ENCODE data around the gene MRGPRF. TPM values are rescaled to one million over a fixed set of nuclear protein-coding genes. Genes with fewer than 3 reads are reported as not detected.

Gene MRGPRF
- total RNA-seq, 4 donors from 2014 or later: 88.9 to 213 (median 165) TPM

DNA sequence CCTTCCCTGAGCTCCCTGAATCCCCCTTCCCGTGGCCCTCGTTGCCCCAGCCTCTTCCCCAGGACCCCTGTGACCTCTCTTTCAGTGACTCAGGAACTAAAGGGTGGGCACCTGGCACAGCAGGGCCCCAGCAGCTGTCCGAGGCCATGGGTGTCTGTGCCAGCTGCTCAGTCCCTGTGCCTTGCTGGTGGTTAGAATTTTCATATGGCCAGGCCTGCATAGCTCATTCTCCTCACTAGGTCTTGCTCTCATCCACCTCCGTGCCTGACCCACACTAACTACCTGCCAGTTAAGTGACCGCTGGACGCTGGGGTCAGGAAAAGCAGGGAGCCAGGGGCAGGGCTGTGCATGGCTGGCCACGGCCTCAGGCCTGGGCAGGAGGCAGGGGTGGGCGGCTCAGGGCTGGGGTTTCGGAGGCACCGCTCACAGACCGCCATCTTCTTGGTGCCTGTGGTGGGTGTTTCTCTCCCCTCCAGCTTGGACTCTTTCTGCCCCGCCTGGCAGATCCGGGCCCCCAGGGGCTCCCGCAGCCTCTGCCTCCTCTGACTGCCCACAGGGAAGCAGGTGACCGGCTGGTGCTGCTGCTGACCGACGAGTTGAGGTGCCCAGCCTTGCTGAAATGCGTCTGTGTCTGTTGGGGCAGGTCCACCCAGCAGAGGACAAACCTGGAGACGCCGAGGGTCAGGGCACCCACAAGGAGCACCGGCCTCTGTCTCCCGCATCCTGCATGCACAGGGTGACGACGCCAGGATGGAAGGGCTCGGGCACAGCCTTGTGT, 52.6 kb downstream of the MRGPRF start:
- TF ChIP-seq EP300 (IDR thresholded peaks at IDR 0.05) (no peak), POLR2A (IDR thresholded peaks at IDR 0.05) (no peak), POLR2AphosphoS5 (IDR thresholded peaks at IDR 0.05) (no peak)
- TF ChIP-seq, protein P1, sequence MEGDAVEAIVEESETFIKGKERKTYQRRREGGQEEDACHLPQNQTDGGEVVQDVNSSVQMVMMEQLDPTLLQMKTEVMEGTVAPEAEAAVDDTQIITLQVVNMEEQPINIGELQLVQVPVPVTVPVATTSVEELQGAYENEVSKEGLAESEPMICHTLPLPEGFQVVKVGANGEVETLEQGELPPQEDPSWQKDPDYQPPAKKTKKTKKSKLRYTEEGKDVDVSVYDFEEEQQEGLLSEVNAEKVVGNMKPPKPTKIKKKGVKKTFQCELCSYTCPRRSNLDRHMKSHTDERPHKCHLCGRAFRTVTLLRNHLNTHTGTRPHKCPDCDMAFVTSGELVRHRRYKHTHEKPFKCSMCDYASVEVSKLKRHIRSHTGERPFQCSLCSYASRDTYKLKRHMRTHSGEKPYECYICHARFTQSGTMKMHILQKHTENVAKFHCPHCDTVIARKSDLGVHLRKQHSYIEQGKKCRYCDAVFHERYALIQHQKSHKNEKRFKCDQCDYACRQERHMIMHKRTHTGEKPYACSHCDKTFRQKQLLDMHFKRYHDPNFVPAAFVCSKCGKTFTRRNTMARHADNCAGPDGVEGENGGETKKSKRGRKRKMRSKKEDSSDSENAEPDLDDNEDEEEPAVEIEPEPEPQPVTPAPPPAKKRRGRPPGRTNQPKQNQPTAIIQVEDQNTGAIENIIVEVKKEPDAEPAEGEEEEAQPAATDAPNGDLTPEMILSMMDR (IDR thresholded peaks at IDR 0.05): no peak
- H3K9me3 ChIP-seq: no peaks in the 10 kb centered on the region
- 68% methylated on average over 6 of the region's 25 CpGs; no CpG with 5 or more reads in 1 of the 2 donors for WGBS, 2 donors (ENCODE audit: low coverage in 1 of 2)
- ATAC-seq: no peak
- H3K4me1 ChIP-seq: peaks cover 0 to 16% (median 10%) of the 10 kb centered on the region in 3 donors
- H3K36me3 ChIP-seq: no peaks in the 10 kb centered on the region
- H3K4me3 ChIP-seq: no peak overlapping the region
- no peaks in the 10 kb centered on the region for H3K27me3 ChIP-seq
- H3K27ac ChIP-seq: no peak overlapping the region

DNA sequence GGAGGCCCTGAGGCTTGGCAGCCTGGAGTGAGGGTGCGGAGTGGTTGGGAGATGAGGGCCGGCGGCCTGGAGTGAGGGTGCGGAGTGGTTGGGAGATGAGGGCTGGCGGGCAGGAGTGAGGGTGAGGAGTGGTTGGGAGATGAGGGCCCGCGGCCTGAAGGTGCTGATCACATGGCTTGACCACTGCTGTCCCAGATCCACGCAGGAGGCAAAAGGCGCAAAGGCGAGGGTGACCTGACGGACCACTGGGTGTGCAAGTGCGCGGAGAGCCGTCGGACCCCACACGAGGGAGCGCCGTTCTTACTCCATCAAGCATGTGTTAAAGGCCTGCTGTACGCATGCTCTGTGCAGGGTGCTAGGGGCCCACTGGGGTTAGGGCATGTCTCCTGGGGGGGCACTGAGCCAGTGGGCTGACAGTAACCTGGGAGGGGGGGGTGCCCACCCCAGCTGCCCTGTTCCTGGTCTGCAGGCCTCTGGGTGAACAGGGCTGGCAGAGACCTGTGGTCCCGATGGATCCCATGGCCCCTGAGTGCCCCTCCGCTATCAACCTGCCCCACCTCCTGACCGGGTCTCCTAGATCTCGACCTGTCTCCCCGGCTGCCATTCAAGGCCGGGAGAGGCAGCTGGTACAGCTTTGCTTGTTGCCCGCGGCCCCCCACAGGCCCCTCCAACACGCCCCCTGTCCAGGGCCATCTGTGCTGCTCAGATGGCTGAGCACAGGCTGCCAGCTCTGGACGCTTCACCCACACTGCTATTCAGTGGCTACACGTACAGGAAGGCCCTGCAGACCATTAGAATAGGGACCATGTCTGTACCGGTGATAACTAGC, 53.4 kb downstream of the MRGPRF start:
- Histone ChIP-seq H3K27ac (no peak overlapping the region), H3K4me1 (peaks cover 0 to 24% (median 16%) of the 10 kb centered on the region in 3 donors), H3K27me3 (no peaks in the 10 kb centered on the region), H3K9me3 (no peaks in the 10 kb centered on the region), H3K36me3 (no peaks in the 10 kb centered on the region), H3K4me3 (no peak overlapping the region)
- no peak for ATAC-seq
- TF ChIP-seq EP300 (IDR thresholded peaks at IDR 0.05) (no peak), POLR2AphosphoS5 (IDR thresholded peaks at IDR 0.05) (no peak), POLR2A (IDR thresholded peaks at IDR 0.05) (no peak)
- TF ChIP-seq, protein P1 (IDR thresholded peaks at IDR 0.05): no peak
- 88% methylated on average over 8 of the region's 31 CpGs; no CpG with 5 or more reads in 1 of the 2 donors for WGBS, 2 donors (ENCODE audit: low coverage in 1 of 2)

DNA sequence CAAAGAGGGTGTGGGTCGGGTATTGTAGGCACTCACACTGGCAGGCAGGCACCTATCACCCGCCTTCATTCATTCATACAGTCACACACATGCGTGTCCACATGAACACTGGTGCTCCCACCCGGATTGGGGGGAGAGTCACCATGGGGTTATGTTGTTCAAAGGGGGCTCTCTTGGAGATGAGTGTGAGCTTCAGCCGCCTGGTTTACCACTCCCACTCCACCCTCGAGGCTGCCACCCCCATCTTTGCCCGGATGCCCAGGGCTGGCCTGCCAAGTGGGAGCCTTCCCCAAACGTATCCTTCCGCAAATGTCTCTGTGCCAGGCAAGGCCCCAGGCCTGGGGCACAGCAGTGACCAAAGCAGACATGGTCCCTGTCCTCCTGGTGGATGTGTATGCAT, 54.8 kb downstream of the MRGPRF start:
- 92% methylated on average over 3 of the region's 9 CpGs; no CpG with 5 or more reads in 1 of the 2 donors for WGBS, 2 donors (ENCODE audit: low coverage in 1 of 2)
- no peaks in the 10 kb centered on the region for H3K36me3 ChIP-seq
- TF ChIP-seq, protein P1 (IDR thresholded peaks at IDR 0.05): no peak
- TF ChIP-seq EP300 (IDR thresholded peaks at IDR 0.05): no peak
- TF ChIP-seq POLR2A (IDR thresholded peaks at IDR 0.05): no peak
- no peak for TF ChIP-seq POLR2AphosphoS5 (IDR thresholded peaks at IDR 0.05)
- no peaks in the 10 kb centered on the region for H3K27me3 ChIP-seq
- ATAC-seq: no peak
- H3K4me3 ChIP-seq: no peak overlapping the region
- H3K9me3 ChIP-seq: no peaks in the 10 kb centered on the region
- H3K4me1 ChIP-seq: peaks cover 0 to 25% (median 16%) of the 10 kb centered on the region in 3 donors
- no peak overlapping the region for H3K27ac ChIP-seq

DNA sequence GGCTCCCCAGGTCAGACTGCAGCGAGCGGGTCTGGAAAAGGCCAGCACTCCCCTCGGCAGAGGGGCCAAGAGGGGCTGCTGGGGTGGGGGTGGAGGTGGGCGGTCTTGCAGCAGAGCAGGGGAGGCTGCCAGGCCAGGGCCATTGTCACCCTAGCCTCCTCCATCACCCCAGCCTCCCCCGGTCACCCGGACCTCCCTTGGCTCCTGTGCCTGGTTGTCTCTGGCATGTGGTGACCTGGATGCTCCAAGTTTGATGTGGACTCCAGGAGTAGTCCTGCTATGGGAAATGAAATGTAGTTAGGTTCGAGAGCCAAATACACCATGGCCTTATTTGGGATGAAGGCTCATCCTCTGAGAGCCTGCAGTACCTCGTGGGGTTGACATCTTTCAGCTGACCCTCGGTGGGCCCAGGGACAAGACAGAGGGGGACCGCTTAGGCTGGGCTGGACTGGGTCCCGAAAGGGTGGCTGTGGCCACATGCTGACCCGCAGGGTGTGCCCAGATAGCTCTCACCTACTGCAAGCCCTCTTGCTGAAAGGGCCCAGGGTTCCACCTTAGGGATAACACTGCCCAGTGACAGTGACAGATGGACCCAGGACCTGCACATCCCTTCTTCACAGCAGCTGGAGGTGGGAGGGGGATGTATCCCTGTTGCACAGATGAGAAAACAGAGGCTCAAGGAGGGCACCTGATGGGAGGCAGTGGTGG, 56.3 kb downstream of the MRGPRF start:
- Histone ChIP-seq H3K27ac (peak overlapping the region in 3 of 4 donors; percentile 48 to 72 (median 66)), H3K9me3 (no peaks in the 10 kb centered on the region), H3K36me3 (no peaks in the 10 kb centered on the region), H3K4me1 (peaks cover 0 to 25% (median 16%) of the 10 kb centered on the region in 3 donors), H3K4me3 (no peak overlapping the region), H3K27me3 (no peaks in the 10 kb centered on the region)
- no CpG with 5 or more reads among the region's 12 CpGs for WGBS, 2 donors (ENCODE audit: low coverage in 1 of 2)
- ATAC-seq: peak; percentile 37
- TF ChIP-seq POLR2A (IDR thresholded peaks at IDR 0.05): no peak
- TF ChIP-seq POLR2AphosphoS5 (IDR thresholded peaks at IDR 0.05): no peak
- no peak for TF ChIP-seq EP300 (IDR thresholded peaks at IDR 0.05)
- TF ChIP-seq, protein P1 (IDR thresholded peaks at IDR 0.05): no peak
